ENCODE results near the gene RNF217. TPM values are rescaled to one million over a fixed set of nuclear protein-coding genes. Genes with fewer than 3 reads are reported as not detected.

RNF217 gene
- total and polyA plus RNA-seq, 2 of the 8 experiments (the other 6 are each of a cell fraction or from before 2014, with no cell fraction given), result 2.0 to 8.9 TPM

GRCh38 chr6:124996411-124996810, 34.2 kb downstream of the RNF217 start (continued):
- TF ChIP-seq, protein P1, sequence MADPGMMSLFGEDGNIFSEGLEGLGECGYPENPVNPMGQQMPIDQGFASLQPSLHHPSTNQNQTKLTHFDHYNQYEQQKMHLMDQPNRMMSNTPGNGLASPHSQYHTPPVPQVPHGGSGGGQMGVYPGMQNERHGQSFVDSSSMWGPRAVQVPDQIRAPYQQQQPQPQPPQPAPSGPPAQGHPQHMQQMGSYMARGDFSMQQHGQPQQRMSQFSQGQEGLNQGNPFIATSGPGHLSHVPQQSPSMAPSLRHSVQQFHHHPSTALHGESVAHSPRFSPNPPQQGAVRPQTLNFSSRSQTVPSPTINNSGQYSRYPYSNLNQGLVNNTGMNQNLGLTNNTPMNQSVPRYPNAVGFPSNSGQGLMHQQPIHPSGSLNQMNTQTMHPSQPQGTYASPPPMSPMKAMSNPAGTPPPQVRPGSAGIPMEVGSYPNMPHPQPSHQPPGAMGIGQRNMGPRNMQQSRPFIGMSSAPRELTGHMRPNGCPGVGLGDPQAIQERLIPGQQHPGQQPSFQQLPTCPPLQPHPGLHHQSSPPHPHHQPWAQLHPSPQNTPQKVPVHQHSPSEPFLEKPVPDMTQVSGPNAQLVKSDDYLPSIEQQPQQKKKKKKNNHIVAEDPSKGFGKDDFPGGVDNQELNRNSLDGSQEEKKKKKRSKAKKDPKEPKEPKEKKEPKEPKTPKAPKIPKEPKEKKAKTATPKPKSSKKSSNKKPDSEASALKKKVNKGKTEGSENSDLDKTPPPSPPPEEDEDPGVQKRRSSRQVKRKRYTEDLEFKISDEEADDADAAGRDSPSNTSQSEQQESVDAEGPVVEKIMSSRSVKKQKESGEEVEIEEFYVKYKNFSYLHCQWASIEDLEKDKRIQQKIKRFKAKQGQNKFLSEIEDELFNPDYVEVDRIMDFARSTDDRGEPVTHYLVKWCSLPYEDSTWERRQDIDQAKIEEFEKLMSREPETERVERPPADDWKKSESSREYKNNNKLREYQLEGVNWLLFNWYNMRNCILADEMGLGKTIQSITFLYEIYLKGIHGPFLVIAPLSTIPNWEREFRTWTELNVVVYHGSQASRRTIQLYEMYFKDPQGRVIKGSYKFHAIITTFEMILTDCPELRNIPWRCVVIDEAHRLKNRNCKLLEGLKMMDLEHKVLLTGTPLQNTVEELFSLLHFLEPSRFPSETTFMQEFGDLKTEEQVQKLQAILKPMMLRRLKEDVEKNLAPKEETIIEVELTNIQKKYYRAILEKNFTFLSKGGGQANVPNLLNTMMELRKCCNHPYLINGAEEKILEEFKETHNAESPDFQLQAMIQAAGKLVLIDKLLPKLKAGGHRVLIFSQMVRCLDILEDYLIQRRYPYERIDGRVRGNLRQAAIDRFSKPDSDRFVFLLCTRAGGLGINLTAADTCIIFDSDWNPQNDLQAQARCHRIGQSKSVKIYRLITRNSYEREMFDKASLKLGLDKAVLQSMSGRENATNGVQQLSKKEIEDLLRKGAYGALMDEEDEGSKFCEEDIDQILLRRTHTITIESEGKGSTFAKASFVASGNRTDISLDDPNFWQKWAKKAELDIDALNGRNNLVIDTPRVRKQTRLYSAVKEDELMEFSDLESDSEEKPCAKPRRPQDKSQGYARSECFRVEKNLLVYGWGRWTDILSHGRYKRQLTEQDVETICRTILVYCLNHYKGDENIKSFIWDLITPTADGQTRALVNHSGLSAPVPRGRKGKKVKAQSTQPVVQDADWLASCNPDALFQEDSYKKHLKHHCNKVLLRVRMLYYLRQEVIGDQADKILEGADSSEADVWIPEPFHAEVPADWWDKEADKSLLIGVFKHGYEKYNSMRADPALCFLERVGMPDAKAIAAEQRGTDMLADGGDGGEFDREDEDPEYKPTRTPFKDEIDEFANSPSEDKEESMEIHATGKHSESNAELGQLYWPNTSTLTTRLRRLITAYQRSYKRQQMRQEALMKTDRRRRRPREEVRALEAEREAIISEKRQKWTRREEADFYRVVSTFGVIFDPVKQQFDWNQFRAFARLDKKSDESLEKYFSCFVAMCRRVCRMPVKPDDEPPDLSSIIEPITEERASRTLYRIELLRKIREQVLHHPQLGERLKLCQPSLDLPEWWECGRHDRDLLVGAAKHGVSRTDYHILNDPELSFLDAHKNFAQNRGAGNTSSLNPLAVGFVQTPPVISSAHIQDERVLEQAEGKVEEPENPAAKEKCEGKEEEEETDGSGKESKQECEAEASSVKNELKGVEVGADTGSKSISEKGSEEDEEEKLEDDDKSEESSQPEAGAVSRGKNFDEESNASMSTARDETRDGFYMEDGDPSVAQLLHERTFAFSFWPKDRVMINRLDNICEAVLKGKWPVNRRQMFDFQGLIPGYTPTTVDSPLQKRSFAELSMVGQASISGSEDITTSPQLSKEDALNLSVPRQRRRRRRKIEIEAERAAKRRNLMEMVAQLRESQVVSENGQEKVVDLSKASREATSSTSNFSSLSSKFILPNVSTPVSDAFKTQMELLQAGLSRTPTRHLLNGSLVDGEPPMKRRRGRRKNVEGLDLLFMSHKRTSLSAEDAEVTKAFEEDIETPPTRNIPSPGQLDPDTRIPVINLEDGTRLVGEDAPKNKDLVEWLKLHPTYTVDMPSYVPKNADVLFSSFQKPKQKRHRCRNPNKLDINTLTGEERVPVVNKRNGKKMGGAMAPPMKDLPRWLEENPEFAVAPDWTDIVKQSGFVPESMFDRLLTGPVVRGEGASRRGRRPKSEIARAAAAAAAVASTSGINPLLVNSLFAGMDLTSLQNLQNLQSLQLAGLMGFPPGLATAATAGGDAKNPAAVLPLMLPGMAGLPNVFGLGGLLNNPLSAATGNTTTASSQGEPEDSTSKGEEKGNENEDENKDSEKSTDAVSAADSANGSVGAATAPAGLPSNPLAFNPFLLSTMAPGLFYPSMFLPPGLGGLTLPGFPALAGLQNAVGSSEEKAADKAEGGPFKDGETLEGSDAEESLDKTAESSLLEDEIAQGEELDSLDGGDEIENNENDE (IDR thresholded peaks at IDR 0.05; ENCODE audit: insufficient replicate concordance, low read length), result no peak
- TF ChIP-seq SIN3A (conservative IDR thresholded peaks at IDR 0.05 in 1 of 2, IDR thresholded peaks at IDR 0.05 in 1 of 2; ENCODE audit: low read depth in 1 of 2, low read length in 2 of 2) (no peak), RBBP5 (IDR thresholded peaks at IDR 0.05; ENCODE audit: borderline replicate concordance, low read depth, low read length) (no peak), TCF12 (IDR thresholded peaks at IDR 0.05; ENCODE audit: low read depth, low read length) (no peak)

Data from H1 (cell line).